CD8-positive, alpha-beta memory T cell (primary cell): Measurements from ENCODE around the gene ITGB3. TPM values are rescaled to one million over a fixed set of nuclear protein-coding genes. Genes with fewer than 3 reads are reported as not detected.

Experiments
- CTCF ChIA-PET: fragments of 350-600 bp; sonication (Branson Sonifier 250); formaldehyde crosslinking; loops from one replicate; lab custom pipeline; 2021; ENCODE audit warnings: antibody characterized with exemption; lab: Charles Lee
- POLR2A ChIA-PET: fragments of 350-600 bp; sonication (Branson Sonifier 250); formaldehyde crosslinking; loops from one replicate; lab custom pipeline; 2021; ENCODE audit warnings: antibody characterized with exemption; lab: Charles Lee
- DNase-seq, 5 donors: peaks; one replicate each; pipeline versions ENCODE4 v3.0.0 to v3.0.0-alpha.2; 2020 to 2022; ENCODE audit warnings: mixed read lengths in 1 of 5
- H3K27ac ChIP-seq: one replicate; pipeline ENCODE4 v1.7.0; 2013; ENCODE audit warnings: low read depth, mild to moderate bottlenecking, low read length, moderate library complexity
- H3K27me3 ChIP-seq: 2 replicates; pipeline ENCODE4 v1.7.0; 2013; ENCODE audit warnings: low read length, mild to moderate bottlenecking; ENCODE audit not compliant: insufficient read depth, poor library complexity, severe bottlenecking
- H3K36me3 ChIP-seq: 2 replicates; pipeline ENCODE4 v1.7.0; 2013; ENCODE audit warnings: mild to moderate bottlenecking, low read length, moderate library complexity; ENCODE audit not compliant: insufficient read depth
- H3K4me1 ChIP-seq: 2 replicates; pipeline ENCODE4 v1.7.0; 2013; ENCODE audit warnings: mild to moderate bottlenecking, low read length, moderate library complexity; ENCODE audit not compliant: insufficient read depth
- H3K4me3 ChIP-seq: 2 replicates; pipeline ENCODE4 v1.7.0; 2013; ENCODE audit warnings: mild to moderate bottlenecking, low read length
- H3K9me3 ChIP-seq: 2 replicates; pipeline ENCODE4 v1.7.0; 2013; ENCODE audit warnings: mild to moderate bottlenecking, low read length
- H3K27ac Mint-ChIP-seq, 8 donors: one replicate each; pipeline ENCODE4 v1.8.0; 2020 to 2021; ENCODE audit warnings: mixed read lengths in 8 of 8, mild to moderate bottlenecking in 6 of 8, inconsistent platforms in 3 of 8, moderate library complexity in 3 of 8
- H3K27me3 Mint-ChIP-seq, 2 donors: one replicate each; pipeline ENCODE4 v1.8.0; 2020 to 2021; ENCODE audit warnings: mixed read lengths in 2 of 2, mild to moderate bottlenecking in 1 of 2, moderate library complexity in 1 of 2
- H3K36me3 Mint-ChIP-seq, 3 donors: one replicate each; pipeline ENCODE4 v1.8.0; 2020 to 2021; ENCODE audit warnings: mixed read lengths in 3 of 3, inconsistent platforms in 1 of 3, mild to moderate bottlenecking in 1 of 3
- H3K4me1 Mint-ChIP-seq, 3 donors: one replicate each; pipeline ENCODE4 v1.8.0; 2020 to 2021; ENCODE audit warnings: mixed read lengths in 3 of 3, inconsistent platforms in 1 of 3, mild to moderate bottlenecking in 1 of 3
- H3K4me3 Mint-ChIP-seq, 7 donors: one replicate each; pipeline ENCODE4 v1.8.0; 2020 to 2021; ENCODE audit warnings: mixed read lengths in 7 of 7, mild to moderate bottlenecking in 6 of 7, moderate library complexity in 4 of 7, inconsistent platforms in 2 of 7
- H3K9me3 Mint-ChIP-seq, 5 donors: one replicate each; pipeline ENCODE4 v1.8.0; 2020 to 2022; ENCODE audit warnings: mixed read lengths in 5 of 5, mild to moderate bottlenecking in 3 of 5, moderate library complexity in 2 of 5, inconsistent platforms in 1 of 5
- polyA plus RNA-seq: library from polyadenylated mRNA; unstranded; fragments of 300-500 nt; fragmentation: Illumina TruSeq; gene quantifications from one replicate; pipeline ENCODE4 v1.2.3, GENCODE V29; 2021
- total RNA-seq, 2 experiments: library from RNA; stranded (reverse); gene quantifications; one replicate each; pipeline ENCODE4 v1.2.3, GENCODE V29; 2021

ITGB3 gene
- total and polyA plus RNA-seq, 3 experiments from 2014 or later, result 0.07 to 0.13 TPM; not detected in 1

GRCh38 chr17:47274319-47275069 lies 20.9 kb downstream of the ITGB3 start:
- peaks cover 0 to 1% (median 0%) of the 10 kb centered on the region in 3 donors for H3K36me3 Mint-ChIP-seq
- POLR2A ChIA-PET, result no interaction called here
- no peaks in the 10 kb centered on the region for H3K4me1 ChIP-seq

GRCh38 chr17:47275245-47275984 lies 21.8 kb downstream of the ITGB3 start:
- H3K4me1 ChIP-seq, result no peaks in the 10 kb centered on the region
- no peak overlapping the region for H3K4me3 Mint-ChIP-seq
- no peaks in the 10 kb centered on the region for H3K4me1 Mint-ChIP-seq
- peaks cover 0 to 14% of the 10 kb centered on the region in 2 donors for H3K27me3 Mint-ChIP-seq
- DNase-seq, result no peak
- H3K9me3 Mint-ChIP-seq, result no peaks in the 10 kb centered on the region
- peak overlapping the region; percentile 48 for H3K27ac ChIP-seq
- ChIA-PET POLR2A (no interaction called here), CTCF (no interaction called here)
- no peaks in the 10 kb centered on the region for H3K36me3 Mint-ChIP-seq
- no peaks in the 10 kb centered on the region for H3K9me3 ChIP-seq
- no peaks in the 10 kb centered on the region for H3K27me3 ChIP-seq
- peak overlapping the region in 2 of 8 donors; percentile 47 to 79 for H3K27ac Mint-ChIP-seq
- no peak overlapping the region for H3K4me3 ChIP-seq
- H3K36me3 ChIP-seq, result no peaks in the 10 kb centered on the region

More at GRCh38 chr17:47274319-47275069, 20.9 kb downstream of the ITGB3 start:
- no peaks in the 10 kb centered on the region for H3K9me3 ChIP-seq
- H3K27ac ChIP-seq, result no peak overlapping the region
- H3K27me3 Mint-ChIP-seq, result peaks cover 0 to 14% of the 10 kb centered on the region in 2 donors
- DNase-seq, result no peak
- no peaks in the 10 kb centered on the region for H3K4me1 Mint-ChIP-seq
- no peak overlapping the region for H3K4me3 Mint-ChIP-seq
- no peak overlapping the region for H3K4me3 ChIP-seq
- peak overlapping the region in 1 of 8 donors; percentile 17 for H3K27ac Mint-ChIP-seq
- CTCF ChIA-PET, result no interaction called here
- H3K9me3 Mint-ChIP-seq, result no peaks in the 10 kb centered on the region
- no peaks in the 10 kb centered on the region for H3K36me3 ChIP-seq
- H3K27me3 ChIP-seq, result no peaks in the 10 kb centered on the region

- Mint-ChIP-seq H3K27me3 (peaks cover 0 to 14% of the 10 kb centered on the region in 2 donors), H3K9me3 (no peaks in the 10 kb centered on the region), H3K4me1 (no peaks in the 10 kb centered on the region), H3K27ac (peak overlapping the region in 1 of 8 donors; percentile 60), H3K36me3 (no peaks in the 10 kb centered on the region), H3K4me3 (no peak overlapping the region)
- no peak for DNase-seq
- Histone ChIP-seq H3K4me1 (no peaks in the 10 kb centered on the region), H3K9me3 (no peaks in the 10 kb centered on the region), H3K4me3 (no peak overlapping the region), H3K36me3 (no peaks in the 10 kb centered on the region), H3K27me3 (no peaks in the 10 kb centered on the region), H3K27ac (peak overlapping the region; percentile 48)
- CTCF ChIA-PET, result no interaction called here
- POLR2A ChIA-PET, result no interaction called here
Measured at GRCh38 chr17:47276444-47276843, 22.8 kb downstream of the ITGB3 start.

- Mint-ChIP-seq H3K27me3 (peaks cover 0 to 14% of the 10 kb centered on the region in 2 donors), H3K9me3 (no peaks in the 10 kb centered on the region), H3K4me1 (no peaks in the 10 kb centered on the region), H3K4me3 (no peak overlapping the region), H3K27ac (no peak overlapping the region), H3K36me3 (no peaks in the 10 kb centered on the region)
- ChIA-PET POLR2A (no interaction called here), CTCF (no interaction called here)
- no peak overlapping the region for H3K4me3 ChIP-seq
- no peaks in the 10 kb centered on the region for H3K27me3 ChIP-seq
- H3K9me3 ChIP-seq, result no peaks in the 10 kb centered on the region
- no peak for DNase-seq
- H3K36me3 ChIP-seq, result no peaks in the 10 kb centered on the region
- H3K27ac ChIP-seq, result no peak overlapping the region
- H3K4me1 ChIP-seq, result no peaks in the 10 kb centered on the region
Measured at GRCh38 chr17:47276868-47277267, 23.2 kb downstream of the ITGB3 start.

- Mint-ChIP-seq H3K27me3 (peaks cover 0 to 14% of the 10 kb centered on the region in 2 donors), H3K4me3 (no peak overlapping the region), H3K9me3 (no peaks in the 10 kb centered on the region), H3K4me1 (no peaks in the 10 kb centered on the region), H3K27ac (no peak overlapping the region), H3K36me3 (no peaks in the 10 kb centered on the region)
- CTCF ChIA-PET, result no interaction called here
- H3K27ac ChIP-seq, result no peak overlapping the region
- H3K4me3 ChIP-seq, result no peak overlapping the region
- H3K27me3 ChIP-seq, result no peaks in the 10 kb centered on the region
- H3K9me3 ChIP-seq, result no peaks in the 10 kb centered on the region
- no peaks in the 10 kb centered on the region for H3K36me3 ChIP-seq
- POLR2A ChIA-PET, result no interaction called here
- DNase-seq, result no peak
- no peaks in the 10 kb centered on the region for H3K4me1 ChIP-seq
Measured at GRCh38 chr17:47277921-47278320, 24.3 kb downstream of the ITGB3 start.

GRCh38 chr17:47278561-47278960 lies 24.9 kb downstream of the ITGB3 start:
- CTCF ChIA-PET, result no interaction called here

GRCh38 chr17:47279062-47279801 lies 25.6 kb downstream of the ITGB3 start:
- Histone ChIP-seq H3K4me3 (no peak overlapping the region), H3K27me3 (no peaks in the 10 kb centered on the region), H3K36me3 (no peaks in the 10 kb centered on the region), H3K4me1 (no peaks in the 10 kb centered on the region), H3K27ac (no peak overlapping the region), H3K9me3 (no peaks in the 10 kb centered on the region)
- no peak overlapping the region for H3K4me3 Mint-ChIP-seq
- H3K9me3 Mint-ChIP-seq, result no peaks in the 10 kb centered on the region
- ChIA-PET CTCF (no interaction called here), POLR2A (no interaction called here)
- DNase-seq, result no peak
- no peak overlapping the region for H3K27ac Mint-ChIP-seq
- no peaks in the 10 kb centered on the region for H3K36me3 Mint-ChIP-seq
- peaks cover 2 to 19% of the 10 kb centered on the region in 2 donors for H3K27me3 Mint-ChIP-seq
- H3K4me1 Mint-ChIP-seq, result no peaks in the 10 kb centered on the region

More at GRCh38 chr17:47278561-47278960, 24.9 kb downstream of the ITGB3 start:
- Histone ChIP-seq H3K27ac (no peak overlapping the region), H3K9me3 (no peaks in the 10 kb centered on the region), H3K36me3 (no peaks in the 10 kb centered on the region), H3K4me3 (no peak overlapping the region), H3K4me1 (no peaks in the 10 kb centered on the region), H3K27me3 (no peaks in the 10 kb centered on the region)
- Mint-ChIP-seq H3K4me3 (no peak overlapping the region), H3K27ac (no peak overlapping the region), H3K4me1 (no peaks in the 10 kb centered on the region), H3K9me3 (no peaks in the 10 kb centered on the region), H3K36me3 (no peaks in the 10 kb centered on the region), H3K27me3 (peaks cover under 1 to 12% of the 10 kb centered on the region in 2 donors)
- DNase-seq, result no peak
- POLR2A ChIA-PET, result no interaction called here
